B cell (primary cell): ENCODE results near the gene PRR35. TPM values are rescaled to one million over a fixed set of nuclear protein-coding genes. Genes with fewer than 3 reads are reported as not detected.

Source experiments
- ATAC-seq: fragments of 200-7000 bp; cut with Tn5 transposase; one replicate; pipeline ENCODE4 v1.10.0; 2021; ENCODE audit warnings: low read depth, mild to moderate bottlenecking, moderate number of reproducible peaks, moderate library complexity
- CTCF ChIA-PET: fragments of 350-600 bp; sonication (Branson Sonifier 250); formaldehyde crosslinking; loops from one replicate; lab custom pipeline; 2021; ENCODE audit warnings: antibody characterized with exemption, inconsistent platforms; lab: Charles Lee
- POLR2A ChIA-PET: fragments of 350-600 bp; sonication (Branson Sonifier 250); formaldehyde crosslinking; loops from one replicate; lab custom pipeline; 2021; ENCODE audit warnings: antibody characterized with exemption; lab: Charles Lee
- DNase-seq: peaks from one replicate; pipeline ENCODE4 v3.0.0; 2013
- H2AFZ ChIP-seq: 2 replicates; pipeline ENCODE4 v1.6.1; 2012; ENCODE audit warnings: mild to moderate bottlenecking, low read depth, low read length; ENCODE audit not compliant: insufficient read depth, poor library complexity, severe bottlenecking
- H3K27ac ChIP-seq, 2 donors: 1 replicate in 1 of 2; 2 replicates in 1 of 2; pipeline ENCODE4 v1.5.1; 2012 to 2013; ENCODE audit warnings: low read length in 2 of 2, mild to moderate bottlenecking in 2 of 2, moderate library complexity in 1 of 2
- H3K27me3 ChIP-seq, 4 experiments: fragments of 200-600 bp in 1 of 4; sonication (generic) in 1 of 4; replicated peaks in 1 of 4; 1 replicate in 2 of 4; 2 replicates in 2 of 4; pipeline versions ENCODE4 v1.6.1 to v1.7.0; 2013 to 2016; ENCODE audit warnings: low read length in 3 of 4, mild to moderate bottlenecking in 2 of 4, mixed read lengths in 1 of 4, moderate library complexity in 1 of 4; ENCODE audit not compliant: insufficient read depth in 4 of 4, control insufficient read depth in 3 of 4; ENCODE audit errors: control extremely low read depth in 1 of 4
- H3K36me3 ChIP-seq, 2 experiments: replicated peaks in 1 of 2; 1 replicate in 1 of 2; 2 replicates in 1 of 2; pipeline versions ENCODE4 v1.6.1 to v1.7.1; 2013; ENCODE audit warnings: low read length in 1 of 2; ENCODE audit not compliant: insufficient read depth in 2 of 2, control insufficient read depth in 1 of 2; ENCODE audit errors: control extremely low read depth in 1 of 2, extremely low read depth in 1 of 2
- H3K4me1 ChIP-seq, 2 donors: fragments of 200-600 bp in 1 of 2; sonication (generic) in 1 of 2; 1 replicate in 1 of 2; 2 replicates in 1 of 2; pipeline versions ENCODE4 v1.5.1 to v1.6.1; 2013 to 2017; ENCODE audit warnings: low read length in 2 of 2; ENCODE audit not compliant: control insufficient read depth in 2 of 2, insufficient read depth in 2 of 2
- H3K4me2 ChIP-seq: replicated peaks from 2 replicates; pipeline ENCODE3; 2012; ENCODE audit warnings: mild to moderate bottlenecking, low read depth, low read length; ENCODE audit not compliant: poor library complexity, severe bottlenecking
- H3K4me3 ChIP-seq, 5 experiments: fragments of 200-600 bp in 1 of 5; sonication (generic) in 1 of 5; 1 replicate in 3 of 5; 2 replicates in 2 of 5; pipeline versions ENCODE4 v1.5.1 to v1.7.0; 2011 to 2016; ENCODE audit warnings: low read length in 4 of 5, mild to moderate bottlenecking in 4 of 5, low read depth in 2 of 5, control low read depth in 1 of 5, moderate library complexity in 1 of 5; ENCODE audit not compliant: insufficient read depth in 1 of 5; ENCODE audit errors: control extremely low read depth in 1 of 5, extremely low read depth in 1 of 5
- H3K79me2 ChIP-seq: fragments of 200-600 bp; sonication (generic); one replicate; pipeline ENCODE4 v1.6.0; 2016; ENCODE audit warnings: low read length; ENCODE audit not compliant: control insufficient read depth, insufficient read depth
- H3K9ac ChIP-seq: fragments of 200-600 bp; sonication (generic); 2 replicates; pipeline ENCODE4 v1.6.1; 2017; ENCODE audit warnings: mild to moderate bottlenecking, low read length, moderate library complexity
- H3K9me3 ChIP-seq, 3 donors: one replicate each; pipeline versions ENCODE4 v1.6.1 to v1.7.1; 2013; ENCODE audit warnings: low read length in 2 of 3; ENCODE audit not compliant: control insufficient read depth in 2 of 3, insufficient read depth in 1 of 3; ENCODE audit errors: control extremely low read depth in 1 of 3
- H4K20me1 ChIP-seq: 2 replicates; pipeline ENCODE4 v1.6.0; 2012; ENCODE audit warnings: mild to moderate bottlenecking, low read length; ENCODE audit not compliant: insufficient read depth, control insufficient read depth, poor library complexity, severe bottlenecking
- H3K27ac Mint-ChIP-seq: one replicate; pipeline ENCODE4 v1.8.0; 2021; ENCODE audit warnings: mixed read lengths
- H3K27me3 Mint-ChIP-seq: one replicate; pipeline ENCODE4 v1.8.0; 2021; ENCODE audit warnings: mixed read lengths
- H3K4me1 Mint-ChIP-seq: one replicate; pipeline ENCODE4 v1.8.0; 2021; ENCODE audit warnings: mixed read lengths
- H3K4me3 Mint-ChIP-seq: one replicate; pipeline ENCODE4 v1.8.0; 2021; ENCODE audit warnings: mixed read lengths
- H3K9me3 Mint-ChIP-seq: one replicate; pipeline ENCODE4 v1.8.0; 2022; ENCODE audit warnings: mixed read lengths; ENCODE audit not compliant: insufficient read depth
- CTCF ChIP-seq: fragments of 200-600 bp; IDR thresholded peaks from one replicate; pipeline ENCODE4 v1.8.0; 2022; ENCODE audit warnings: antibody characterized with exemption, mild to moderate bottlenecking
- EZH2 ChIP-seq: IDR thresholded peaks from 2 replicates; pipeline ENCODE4 v1.6.1; 2012; ENCODE audit warnings: borderline replicate concordance, low read depth, mild to moderate bottlenecking, moderate library complexity, low read length; ENCODE audit not compliant: insufficient read depth, poor library complexity, severe bottlenecking
- WGBS: methylation state at CpG from one replicate; pipeline ENCODE4 v1.1.5; 2013; ENCODE audit warnings: missing lambda C conversion rate; ENCODE audit not compliant: insufficient coverage; 5-methylcytosine and 5-hydroxymethylcytosine counted together
- intact Hi-C: fragments of 100-400 bp; cut with micrococcal nuclease; formaldehyde crosslinking; loops from one replicate; pipeline ENCODE4 v1.10.0; 2022
- polyA plus RNA-seq: library from polyadenylated mRNA; depleted of rRNA; stranded (reverse); fragments of >200 nt; gene quantifications from 2 replicates; pipeline ENCODE4 v1.2.3, GENCODE V29; 2012
- total RNA-seq, 2 donors: library from RNA; stranded (reverse); fragments of 120-200 nt in 1 of 2; gene quantifications; 1 replicate in 1 of 2; 2 replicates in 1 of 2; pipeline versions ENCODE4 v1.2.3 to v1.2.4, GENCODE V29; 2013 to 2022

The PRR35 gene
- total and polyA plus RNA-seq, 2 donors (not counting 1 experiment from before 2014, with no cell fraction given) = not detected

- ATAC-seq (no peak), DNase-seq (no peak)
- Histone ChIP-seq H3K4me3 (no peak overlapping the region), H3K4me1 (peaks cover 0 to 8% of the 10 kb centered on the region in 2 donors), H3K36me3 (no peaks in the 10 kb centered on the region), H2AFZ (no peak overlapping the region), H3K9ac (no peak overlapping the region), H3K27me3 (peaks cover 0 to 2% (median 0%) of the 10 kb centered on the region in 4 experiments), H3K9me3 (no peaks in the 10 kb centered on the region), H4K20me1 (no peaks in the 10 kb centered on the region), H3K4me2 (no peak overlapping the region), H3K79me2 (no peaks in the 10 kb centered on the region), H3K27ac (no peak overlapping the region)
- intact Hi-C loops = no loop called here
- POLR2A ChIA-PET = interaction anchor here (0.6 kb wide), 1 partner anchor 13 kb away, joined by 7 read pairs; no protein-coding TSS in a partner anchor
- 99% methylated on average over 18 of the region's 19 CpGs for WGBS
- peaks cover 8% of the 10 kb centered on the region for H3K4me1 Mint-ChIP-seq
- TF ChIP-seq EZH2 (no peak), CTCF (no peak)
- CTCF ChIA-PET = no interaction called here
- H3K27me3 Mint-ChIP-seq = no peaks in the 10 kb centered on the region
- no peak overlapping the region for H3K4me3 Mint-ChIP-seq
- H3K9me3 Mint-ChIP-seq = no peaks in the 10 kb centered on the region
- H3K27ac Mint-ChIP-seq = no peak overlapping the region
These were observed 20.8 kb downstream of the PRR35 start for GRCh38 chr16:580946-581498.

GRCh38 chr16:582218-582613 lies 22.0 kb downstream of the PRR35 start:
- Histone ChIP-seq H3K27ac (no peak overlapping the region), H3K4me1 (peaks cover 0 to 8% of the 10 kb centered on the region in 2 donors), H3K36me3 (no peaks in the 10 kb centered on the region), H3K4me2 (no peak overlapping the region), H3K4me3 (no peak overlapping the region), H3K9ac (no peak overlapping the region), H3K27me3 (peaks cover 0 to 2% (median 0%) of the 10 kb centered on the region in 4 experiments), H3K9me3 (no peaks in the 10 kb centered on the region), H3K79me2 (peaks cover 9% of the 10 kb centered on the region), H2AFZ (no peak overlapping the region), H4K20me1 (peaks cover 8% of the 10 kb centered on the region)
- CTCF ChIA-PET = no interaction called here
- POLR2A ChIA-PET = interaction anchor here (0.5 kb wide), 1 partner anchor 12 kb away, joined by 3 read pairs; no protein-coding TSS in a partner anchor
- intact Hi-C loops = no loop called here
- Mint-ChIP-seq H3K27ac (no peak overlapping the region), H3K4me1 (peaks cover 8% of the 10 kb centered on the region), H3K27me3 (no peaks in the 10 kb centered on the region), H3K9me3 (no peaks in the 10 kb centered on the region), H3K4me3 (no peak overlapping the region)
- TF ChIP-seq EZH2 (no peak), CTCF (no peak)
- no peak for ATAC-seq
- WGBS = 92% methylated on average over 14 of the region's 18 CpGs
- no peak for DNase-seq
